Neutrophil (primary cell): ENCODE results near the gene ZNF778.
"Not testable (repeated sequence)": the region's sequence is repeated elsewhere in the genome, so short reads cannot be mapped to it uniquely, and the experiment has no call there.

Experiments used
- H3K27ac ChIP-seq: fragments of 200-600 bp; sonication (generic); 2 replicates; pipeline ENCODE4 v1.5.1; 2016; ENCODE audit warnings: mild to moderate bottlenecking, moderate library complexity
- H3K27me3 ChIP-seq: fragments of 200-600 bp; sonication (generic); 2 replicates; pipeline ENCODE4 v1.6.0; 2016; ENCODE audit warnings: mild to moderate bottlenecking
- H3K36me3 ChIP-seq: fragments of 200-600 bp; sonication (generic); 2 replicates; pipeline ENCODE4 v1.5.1; 2017
- H3K4me1 ChIP-seq, 2 experiments: fragments of 200-600 bp in 1 of 2; sonication (generic) in 1 of 2; 1 replicate in 1 of 2; 2 replicates in 1 of 2; pipeline versions ENCODE4 v1.5.1 to v1.6.1; 2013 to 2016; ENCODE audit warnings: low read depth in 1 of 2, low read length in 1 of 2, mild to moderate bottlenecking in 1 of 2, moderate library complexity in 1 of 2; ENCODE audit not compliant: control insufficient read depth in 1 of 2, insufficient read depth in 1 of 2
- H3K4me3 ChIP-seq, 2 experiments: fragments of 200-600 bp in 1 of 2; sonication (generic) in 1 of 2; 1 replicate in 1 of 2; 2 replicates in 1 of 2; pipeline ENCODE4 v1.5.1; 2013 to 2016; ENCODE audit warnings: low read depth in 1 of 2, low read length in 1 of 2, mild to moderate bottlenecking in 1 of 2, moderate library complexity in 1 of 2
- H3K9me3 ChIP-seq: fragments of 200-600 bp; sonication (generic); 2 replicates; pipeline ENCODE4 v1.5.1; 2016
- TF ChIP-seq, protein P1 (sequence below): fragments of 200-600 bp; sonication (generic); IDR thresholded peaks from 2 replicates; pipeline ENCODE4 v1.5.1; 2016; ENCODE audit warnings: antibody characterized with exemption

Gene ZNF778

DNA sequence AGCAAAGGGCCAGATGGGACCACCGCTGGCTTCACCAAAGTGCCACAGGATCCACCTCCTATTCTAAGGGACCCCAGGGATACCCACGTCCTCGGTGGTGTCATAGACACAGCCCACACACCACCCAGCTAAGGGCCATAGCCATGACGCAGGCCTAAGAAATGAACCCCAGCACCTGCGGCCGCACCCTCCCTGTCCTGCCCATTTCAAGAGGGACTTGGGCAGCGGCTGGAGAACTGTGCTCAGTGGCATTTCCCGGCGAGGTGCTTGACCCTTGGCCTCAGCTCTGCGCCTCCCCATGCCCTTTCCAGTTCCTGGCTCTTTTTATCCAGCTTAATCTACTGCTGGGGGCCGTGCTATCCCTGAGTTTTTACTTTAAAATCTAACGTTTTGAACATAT is 27.3 kb downstream of the ZNF778 start:
- Histone ChIP-seq H3K27ac (no peak overlapping the region), H3K4me1 (peaks cover 19 to 30% of the 10 kb centered on the region in 2 experiments), H3K36me3 (no peaks in the 10 kb centered on the region), H3K27me3 (peaks cover 36% of the 10 kb centered on the region), H3K9me3 (no peaks in the 10 kb centered on the region), H3K4me3 (no peak overlapping the region)
- TF ChIP-seq, protein P1, sequence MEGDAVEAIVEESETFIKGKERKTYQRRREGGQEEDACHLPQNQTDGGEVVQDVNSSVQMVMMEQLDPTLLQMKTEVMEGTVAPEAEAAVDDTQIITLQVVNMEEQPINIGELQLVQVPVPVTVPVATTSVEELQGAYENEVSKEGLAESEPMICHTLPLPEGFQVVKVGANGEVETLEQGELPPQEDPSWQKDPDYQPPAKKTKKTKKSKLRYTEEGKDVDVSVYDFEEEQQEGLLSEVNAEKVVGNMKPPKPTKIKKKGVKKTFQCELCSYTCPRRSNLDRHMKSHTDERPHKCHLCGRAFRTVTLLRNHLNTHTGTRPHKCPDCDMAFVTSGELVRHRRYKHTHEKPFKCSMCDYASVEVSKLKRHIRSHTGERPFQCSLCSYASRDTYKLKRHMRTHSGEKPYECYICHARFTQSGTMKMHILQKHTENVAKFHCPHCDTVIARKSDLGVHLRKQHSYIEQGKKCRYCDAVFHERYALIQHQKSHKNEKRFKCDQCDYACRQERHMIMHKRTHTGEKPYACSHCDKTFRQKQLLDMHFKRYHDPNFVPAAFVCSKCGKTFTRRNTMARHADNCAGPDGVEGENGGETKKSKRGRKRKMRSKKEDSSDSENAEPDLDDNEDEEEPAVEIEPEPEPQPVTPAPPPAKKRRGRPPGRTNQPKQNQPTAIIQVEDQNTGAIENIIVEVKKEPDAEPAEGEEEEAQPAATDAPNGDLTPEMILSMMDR, result no peak

- peak overlapping the region in 1 of 2 experiments; percentile 29 for H3K4me3 ChIP-seq
- peaks cover 36% of the 10 kb centered on the region for H3K27me3 ChIP-seq
- peaks cover 12 to 16% of the 10 kb centered on the region in 2 experiments for H3K4me1 ChIP-seq
- TF ChIP-seq, protein P1, result no peak
- H3K27ac ChIP-seq, result no peak overlapping the region
- no peaks in the 10 kb centered on the region for H3K36me3 ChIP-seq
- no peaks in the 10 kb centered on the region for H3K9me3 ChIP-seq
Measured at GRCh38 chr16:89246383-89246902, 28.9 kb downstream of the ZNF778 start.

DNA sequence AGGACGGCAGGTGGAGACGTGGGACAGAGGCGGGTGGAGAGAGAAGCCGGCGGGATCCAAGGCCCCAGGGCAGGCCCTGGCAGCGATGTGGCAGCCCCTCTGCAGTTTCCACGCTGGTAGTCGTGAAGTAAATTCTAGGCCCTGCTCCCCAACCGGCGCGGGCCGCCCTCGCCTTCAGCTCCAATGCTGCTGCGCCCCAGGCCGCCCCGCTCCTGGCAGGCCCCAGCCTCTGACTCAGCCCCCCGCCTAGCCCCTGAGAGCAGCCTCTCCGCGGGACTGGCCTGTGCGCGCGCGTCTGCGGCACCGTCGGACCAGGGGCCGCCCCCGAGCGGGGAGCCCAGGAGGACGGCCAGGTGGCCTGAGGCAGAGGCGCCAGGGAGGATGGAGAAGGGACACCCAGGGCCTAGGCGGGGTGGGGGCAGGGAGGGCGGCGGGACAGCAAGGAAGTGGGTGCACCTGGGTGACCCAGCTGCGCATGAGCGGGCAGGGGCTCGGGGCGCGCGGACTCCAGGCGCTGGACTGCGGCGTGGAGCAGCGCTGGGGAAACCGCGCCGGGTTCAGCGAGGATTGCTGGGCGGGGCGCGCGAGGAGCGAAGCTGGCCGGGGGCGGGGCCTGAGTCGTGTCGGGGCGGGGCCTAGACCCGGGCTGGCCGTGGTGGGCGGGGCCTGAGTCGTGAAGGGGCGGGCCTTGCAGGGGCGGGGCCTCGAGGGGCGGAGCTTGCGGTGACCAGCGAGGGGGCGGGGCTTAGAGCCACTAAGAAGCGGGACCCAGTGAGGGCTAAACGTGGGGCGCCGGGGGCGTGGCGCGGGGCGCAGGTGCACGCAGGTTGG is 29.6 kb downstream of the ZNF778 start:
- peak overlapping the region; percentile 45 to 65 for H3K4me3 ChIP-seq
- peaks cover 7 to 11% of the 10 kb centered on the region in 2 experiments for H3K4me1 ChIP-seq
- H3K27ac ChIP-seq, result peak overlapping the region; percentile 32

DNA sequence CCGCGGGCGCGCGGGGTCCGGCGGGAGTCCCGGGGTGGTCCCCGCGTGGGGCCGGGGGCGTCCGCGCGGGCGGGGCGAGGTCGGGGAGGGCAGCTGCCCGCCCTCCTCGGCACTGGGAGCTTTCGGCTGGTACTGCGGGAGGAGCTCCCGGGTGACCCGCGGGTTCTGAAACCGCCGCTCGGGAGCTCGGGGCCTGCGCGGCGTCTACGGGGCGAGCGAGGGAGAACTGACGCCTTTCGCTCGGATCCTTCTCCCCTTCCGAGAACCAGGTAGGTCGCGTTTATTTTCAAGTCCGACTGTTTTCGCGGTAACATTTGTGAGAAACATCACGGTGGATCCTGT is 30.2 kb downstream of the ZNF778 start:
- H3K27me3 ChIP-seq, result peaks cover 36% of the 10 kb centered on the region
- H3K9me3 ChIP-seq, H3K36me3 ChIP-seq: not testable (repeated sequence)
- H3K27ac ChIP-seq, result peak overlapping the region; percentile 32
- peaks cover 7 to 11% of the 10 kb centered on the region in 2 experiments for H3K4me1 ChIP-seq
- H3K4me3 ChIP-seq, result peak overlapping the region; percentile 45 to 65

More for the DNA sequence above, 29.6 kb downstream of the ZNF778 start:
- H3K9me3 ChIP-seq, result no peaks in the 10 kb centered on the region
- peaks cover 36% of the 10 kb centered on the region for H3K27me3 ChIP-seq
- TF ChIP-seq, protein P1, result no peak
- no peaks in the 10 kb centered on the region for H3K36me3 ChIP-seq

DNA sequence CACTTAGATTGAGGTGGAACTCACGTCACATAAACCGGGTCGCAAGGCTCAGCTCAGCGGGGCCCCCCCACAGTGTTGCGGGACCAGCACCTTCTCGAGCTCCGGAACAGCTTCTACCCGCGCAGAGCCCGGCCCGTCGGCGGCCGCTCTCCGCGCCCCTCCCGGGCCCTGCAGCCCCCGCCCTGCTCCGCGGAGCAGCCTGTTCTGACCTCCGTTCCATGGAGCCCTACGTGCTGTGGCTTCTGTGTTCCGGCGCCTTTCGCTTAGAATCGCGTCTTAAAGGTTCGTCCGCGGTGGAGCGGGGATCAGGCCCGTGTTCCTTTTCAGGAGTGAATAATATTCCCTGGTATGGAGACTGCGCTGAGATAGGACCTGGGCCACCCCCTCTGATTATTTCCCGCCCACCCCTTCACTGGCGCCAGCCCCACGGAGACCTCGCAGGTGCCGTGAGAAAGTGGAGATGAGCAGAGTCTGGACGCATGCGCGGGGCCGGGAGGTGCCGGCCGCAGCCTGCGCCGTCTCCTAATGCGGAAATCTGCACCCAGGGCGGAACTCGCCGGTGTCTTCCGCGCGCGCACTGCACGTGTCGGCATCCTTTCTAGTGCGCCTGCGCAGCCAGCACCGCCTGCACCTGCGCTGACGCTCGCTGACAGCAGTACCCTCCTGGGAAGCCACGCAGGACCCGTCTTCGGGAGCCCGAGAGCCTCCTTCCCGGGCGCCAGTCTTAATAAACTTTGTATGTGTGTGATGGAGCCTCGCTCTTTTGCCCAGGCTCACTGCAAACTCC is 30.9 kb downstream of the ZNF778 start:
- TF ChIP-seq, protein P1, result no peak
- peaks cover 7 to 11% of the 10 kb centered on the region in 2 experiments for H3K4me1 ChIP-seq
- no peaks in the 10 kb centered on the region for H3K9me3 ChIP-seq
- no peak overlapping the region for H3K27ac ChIP-seq
- H3K27me3 ChIP-seq, result peaks cover 36% of the 10 kb centered on the region
- H3K36me3 ChIP-seq, result no peaks in the 10 kb centered on the region
- peak overlapping the region; percentile 45 to 65 for H3K4me3 ChIP-seq
